Erythroblast (primary cell): ENCODE results near the gene PCDH15.

Experiments used
- DNase-seq, 2 experiments: peaks; one replicate each; lab custom pipeline; 2025; lab: John Stamatoyannopoulos, UW
- GATA1 ChIP-seq: IDR thresholded peaks from 2 replicates; pipeline ENCODE4 v1.6.1; 2011; ENCODE audit warnings: low read depth, mild to moderate bottlenecking, control low read depth, low read length, moderate library complexity
- POLR2A ChIP-seq: IDR thresholded peaks from 2 replicates; pipeline ENCODE4 v1.6.1; 2011; ENCODE audit warnings: mild to moderate bottlenecking, low read length

The PCDH15 gene

GRCh38 chr10:53786236-53786900 is 1014.7 kb downstream of the PCDH15 start:
- TF ChIP-seq POLR2A (no peak), GATA1 (no peak)

GRCh38 chr10:53771701-53772100 is 1029.3 kb downstream of the PCDH15 start:
- DNase-seq, result no peak
- TF ChIP-seq POLR2A (no peak), GATA1 (no peak)

More at GRCh38 chr10:53786236-53786900, 1014.7 kb downstream of the PCDH15 start:
- peak; percentile 2 to 5 for DNase-seq

GRCh38 chr10:53770903-53771302 is 1030.1 kb downstream of the PCDH15 start:
- DNase-seq, result no peak
- TF ChIP-seq GATA1 (no peak), POLR2A (no peak)

DNA sequence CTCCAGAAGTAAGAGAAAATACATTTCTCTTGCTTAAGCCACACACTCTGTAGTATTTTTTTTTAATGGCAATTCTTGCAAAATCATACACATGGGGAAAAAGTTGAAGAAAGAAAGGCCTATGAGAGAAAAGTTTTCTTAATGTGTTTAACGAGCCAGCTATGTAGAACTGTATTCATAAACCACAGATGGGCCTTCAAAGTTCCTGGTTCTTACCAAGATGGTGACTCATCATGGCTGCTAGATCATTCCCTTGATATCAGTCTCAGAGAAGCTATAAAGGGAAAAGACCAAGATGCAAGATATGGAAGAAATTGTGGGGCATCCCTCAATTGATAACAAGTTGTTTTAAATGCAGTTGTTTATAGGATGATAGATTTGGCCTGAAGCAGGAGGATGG is 1035.7 kb downstream of the PCDH15 start:
- TF ChIP-seq GATA1 (no peak), POLR2A (no peak)

DNA sequence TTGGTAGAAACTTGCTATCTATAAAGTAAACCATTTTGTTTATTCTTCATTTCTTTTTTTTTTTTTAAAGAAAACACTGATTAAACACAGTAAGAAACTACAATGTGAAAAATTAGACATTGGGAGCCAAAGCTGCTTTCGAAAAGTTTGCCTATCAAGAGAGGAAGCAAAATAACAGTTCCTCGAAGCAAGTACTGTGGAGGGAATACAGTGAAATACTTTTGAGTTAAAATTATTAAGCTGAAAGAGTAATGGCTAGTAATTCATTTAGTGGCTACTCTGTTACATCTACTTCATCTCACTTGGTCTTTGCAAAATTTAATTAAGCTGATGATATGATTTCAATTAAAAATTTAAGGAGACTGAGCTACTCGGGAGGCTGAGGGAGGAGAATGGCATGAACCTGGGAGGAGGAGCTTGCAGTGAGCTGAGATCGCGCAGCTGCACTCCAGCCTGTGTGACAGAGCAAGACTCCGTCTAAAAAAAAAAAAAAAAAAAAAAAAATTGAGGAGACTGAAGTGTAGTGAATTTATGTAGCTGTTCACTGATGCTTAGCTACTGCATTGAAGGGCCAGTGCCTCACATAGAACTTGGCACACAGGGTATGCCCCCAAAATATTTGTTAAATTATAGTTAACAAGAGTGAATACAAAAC is 1046.3 kb downstream of the PCDH15 start:
- DNase-seq, result no peak
- TF ChIP-seq POLR2A, result no peak
- TF ChIP-seq GATA1, result no peak

More for the DNA sequence above, 1035.7 kb downstream of the PCDH15 start:
- no peak for DNase-seq
